NCI-H1694 (cell line): ENCODE data around the gene HS3ST6.
"Not testable (repeated sequence)": the region's sequence is repeated elsewhere in the genome, so short reads cannot be mapped to it uniquely, and the experiment has no call there.

Experiments used
- DNase-seq: peaks from one replicate; lab custom pipeline; 2025; lab: John Stamatoyannopoulos, UW

HS3ST6 gene

DNA sequence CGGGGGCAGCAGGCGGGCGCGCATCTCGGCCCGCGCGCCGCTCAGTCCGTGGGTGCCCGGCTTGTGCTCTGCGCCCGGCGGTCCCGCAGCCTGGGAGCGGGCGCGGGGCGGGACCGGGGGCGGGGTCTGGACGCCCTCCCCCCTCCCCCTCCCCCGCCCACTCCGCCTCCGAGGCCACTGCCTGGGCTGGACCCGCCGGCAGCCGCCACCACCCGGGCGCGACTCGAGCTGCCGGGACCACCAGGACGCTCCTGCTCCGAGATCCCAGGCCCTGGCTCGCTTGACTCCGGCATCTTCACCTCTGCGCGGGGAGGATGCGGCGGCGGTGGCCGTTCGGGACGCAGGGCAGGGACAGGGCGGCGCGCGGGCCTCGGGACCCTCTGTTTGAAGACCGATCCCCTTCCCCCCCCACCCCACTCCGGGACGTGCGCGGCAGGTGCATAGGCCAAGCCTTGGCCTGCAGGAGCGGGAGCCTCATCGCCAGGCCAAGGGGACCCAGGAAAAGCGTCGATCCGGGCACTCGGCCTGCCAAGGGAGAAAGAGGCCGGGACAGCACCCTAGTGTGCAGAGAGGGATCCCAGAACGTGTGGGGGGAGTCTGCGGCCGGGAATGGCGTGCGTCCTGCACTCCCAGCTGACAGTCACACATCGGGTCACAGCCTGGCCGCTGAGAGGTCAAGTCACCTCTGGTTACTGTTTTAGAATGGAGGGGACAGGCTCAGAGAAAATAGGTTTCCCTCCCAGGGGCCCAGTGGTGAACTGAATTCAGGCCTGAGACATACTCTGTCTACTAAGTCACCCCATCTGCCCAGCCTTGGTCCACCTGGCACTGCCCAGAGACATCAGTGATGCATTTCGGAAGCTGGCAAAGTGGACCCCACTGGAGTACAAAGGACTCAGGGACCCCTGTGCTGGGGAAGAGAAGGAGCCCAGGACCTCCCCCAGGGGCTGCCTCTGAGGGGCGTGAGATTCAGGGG is at the start of gene HS3ST6:
Gene HS3ST6 (minus strand): TSS at position 65 of the 976 bp plus-strand sequence. CDS start 92 bp downstream, outside the sequence.
- no peak for DNase-seq

DNA sequence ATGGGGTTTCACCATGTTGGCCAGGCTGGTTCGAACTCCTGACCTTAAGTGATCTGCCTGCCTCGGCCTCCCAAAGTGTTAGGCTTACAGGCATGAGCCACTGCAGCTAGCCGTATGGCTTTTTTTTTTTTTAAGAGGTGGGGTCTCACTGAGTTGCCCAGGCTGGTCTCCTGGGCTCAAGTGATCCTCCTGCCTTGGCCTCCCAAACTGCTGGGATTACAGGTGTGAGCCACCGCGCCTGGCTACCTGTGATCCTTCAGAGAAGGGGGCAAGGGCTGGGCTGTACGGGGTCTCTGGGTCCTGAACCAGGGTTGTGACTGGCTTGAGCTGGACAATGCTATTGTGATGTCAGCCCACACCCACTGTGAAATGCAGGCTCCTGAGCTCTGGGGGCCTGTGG is 48.2 kb upstream of the HS3ST6 start, which contains the start of gene RNF151:
Gene RNF151 (plus strand): TSS at position 397 of the 400 bp plus-strand sequence. CDS start 26 bp downstream, outside the sequence.
- DNase-seq: no peak

DNA sequence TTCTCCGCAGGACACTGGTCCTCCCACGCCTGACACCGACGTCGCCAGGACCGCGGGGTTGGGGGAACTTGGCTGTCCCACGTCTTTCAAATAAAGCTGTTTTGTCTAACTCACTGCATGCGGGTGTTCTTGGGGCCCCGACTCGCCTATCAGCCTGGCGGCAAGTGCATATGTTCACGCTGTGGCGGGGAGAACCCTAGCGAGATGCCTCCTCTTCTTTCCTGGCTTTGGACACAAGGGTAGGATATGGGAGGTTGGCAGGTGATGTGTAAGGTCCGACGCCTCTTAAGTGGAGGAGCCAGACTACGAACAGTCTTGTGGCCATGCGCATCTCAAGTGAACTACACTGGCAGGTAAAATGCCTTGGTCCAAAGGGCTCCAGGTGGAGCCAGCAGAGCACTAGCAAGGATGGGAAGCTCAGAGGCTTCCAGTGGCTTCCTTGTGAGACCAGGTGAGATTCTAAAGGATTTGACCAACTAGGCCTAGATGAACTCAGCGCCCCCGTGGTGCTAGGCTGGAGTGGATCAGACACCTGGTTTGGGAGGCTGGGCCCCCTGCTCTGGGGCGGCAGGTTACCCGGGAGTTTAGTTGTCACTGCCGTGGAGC is 47.3 kb upstream of the HS3ST6 start:
- no peak for DNase-seq

DNA sequence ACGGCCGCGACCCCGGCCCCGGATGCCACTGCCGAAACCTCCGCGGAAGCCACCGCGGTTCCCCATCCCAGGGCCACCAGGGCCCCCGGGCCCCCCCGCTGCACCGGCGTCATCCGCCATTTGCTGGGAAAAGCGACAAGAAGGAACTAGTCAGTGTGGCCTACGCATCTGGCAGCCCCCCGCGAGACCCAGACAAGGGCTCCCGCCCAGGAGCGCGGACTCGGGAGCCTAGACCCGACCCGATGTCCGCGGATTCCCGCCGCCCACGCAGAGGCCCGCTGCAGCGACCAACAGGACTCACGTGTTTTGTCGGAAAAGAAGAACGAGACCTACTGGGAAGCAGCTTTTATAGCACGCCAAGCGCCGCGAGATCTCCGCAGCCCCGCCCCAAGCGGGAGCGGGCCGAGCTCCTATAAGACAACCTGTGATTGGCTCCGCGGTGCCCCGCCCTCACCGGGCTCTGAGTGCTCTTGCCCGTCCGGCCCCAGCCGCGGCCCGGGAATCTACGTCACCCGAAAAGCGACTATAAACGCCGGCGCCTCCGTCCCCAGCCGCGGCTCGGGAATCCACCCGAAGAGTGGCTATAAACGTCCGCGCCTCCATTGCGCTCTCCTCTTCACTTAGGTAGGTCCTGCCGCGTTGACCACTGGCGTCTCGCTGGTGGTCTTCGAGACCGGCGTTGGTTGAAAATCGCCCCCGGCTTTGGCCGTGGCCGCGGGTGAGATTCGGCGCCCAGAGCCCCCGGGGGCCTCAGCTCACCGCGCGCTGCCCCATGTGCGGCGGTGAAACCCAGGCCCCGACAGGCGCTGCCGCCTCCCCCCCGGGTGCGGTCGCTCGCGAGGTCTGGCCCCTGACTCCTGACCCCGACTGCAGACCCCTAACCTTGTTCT is 46.5 kb upstream of the HS3ST6 start, which contains the start of gene RPS2:
Gene RPS2 (minus strand): TSS at position 321 of the 890 bp plus-strand sequence. CDS start 201 bp downstream, at position 120.
- peak; percentile 97 for DNase-seq

DNA sequence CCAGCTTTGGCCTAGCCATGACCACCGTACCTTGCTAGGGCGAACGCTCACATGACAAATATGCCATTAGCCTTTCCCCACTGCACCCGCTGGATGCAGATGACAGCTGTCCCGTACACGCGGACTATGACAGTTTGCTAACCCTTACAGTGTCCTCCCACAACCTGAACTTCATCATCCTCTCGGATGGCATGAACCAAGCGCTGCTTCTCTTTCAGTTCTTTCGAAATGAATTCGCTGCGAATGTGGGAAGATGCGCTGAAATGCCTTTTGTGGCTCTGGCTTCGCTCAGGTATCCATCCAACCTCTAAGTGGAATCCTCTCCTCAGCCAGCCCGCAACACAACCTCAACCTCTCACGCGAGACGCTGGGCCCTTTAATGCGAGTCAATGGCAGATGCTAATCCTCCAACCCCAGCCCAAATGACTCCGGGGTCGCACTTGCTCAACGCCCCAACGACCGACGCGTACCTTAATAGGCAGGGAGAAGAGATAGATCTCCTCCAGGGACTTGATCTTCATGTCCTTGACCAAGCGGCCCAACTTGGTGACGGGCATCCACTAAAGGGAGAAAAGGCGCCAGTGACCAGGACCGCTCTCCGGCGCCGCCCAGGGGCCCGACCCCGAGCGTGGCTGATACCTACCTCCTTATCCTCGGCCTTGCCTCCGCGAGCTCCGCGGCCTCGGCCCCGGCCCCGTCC is 45.7 kb upstream of the HS3ST6 start:
- DNase-seq: no peak

DNA sequence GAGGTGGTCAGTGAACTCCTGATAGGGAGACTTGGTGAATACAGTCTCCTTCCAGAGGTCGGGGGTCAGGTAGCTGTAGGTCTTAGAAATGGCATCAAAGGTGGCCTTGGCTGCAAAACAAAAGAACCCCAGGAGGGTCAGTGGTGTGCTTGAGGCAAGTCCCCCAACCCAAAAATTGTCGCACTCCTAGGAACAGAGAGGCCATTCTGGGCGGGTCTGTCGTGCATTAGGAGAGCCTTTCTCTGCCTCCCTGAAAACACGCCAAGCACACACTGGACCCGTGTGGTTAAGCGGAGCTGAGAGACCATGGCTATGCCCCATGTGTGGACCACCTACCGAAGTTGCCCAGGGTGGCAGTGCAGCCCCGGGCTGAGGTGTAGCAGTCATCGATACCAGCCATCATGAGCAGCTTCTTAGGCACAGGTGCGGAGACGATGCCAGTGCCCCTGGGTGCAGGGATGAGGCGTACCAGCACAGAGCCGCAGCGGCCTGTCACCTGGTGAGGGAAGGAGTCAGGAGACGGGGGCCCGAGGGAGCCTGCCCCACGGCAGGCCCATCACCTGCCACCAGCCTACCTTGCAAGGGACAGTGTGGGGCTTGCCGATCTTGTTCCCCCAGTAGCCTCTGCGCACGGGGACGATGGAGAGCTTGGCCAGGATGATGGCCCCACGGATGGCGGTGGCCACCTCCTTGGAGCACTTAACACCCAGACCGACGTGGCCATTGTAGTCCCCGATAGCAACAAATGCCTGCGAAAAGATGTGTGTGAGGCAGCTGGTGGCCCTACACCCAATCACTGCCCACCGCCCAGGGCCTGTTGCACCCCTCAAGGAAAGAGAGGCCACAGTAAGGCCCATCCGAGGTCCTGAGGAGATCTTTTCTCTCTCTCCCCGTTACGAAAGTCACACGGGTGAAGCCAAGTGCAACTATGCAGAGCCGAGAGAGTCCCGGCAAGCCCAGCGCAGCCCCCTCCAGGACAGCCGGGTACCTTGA is 44.2 kb upstream of the HS3ST6 start:
- DNase-seq: not testable (repeated sequence)

DNA sequence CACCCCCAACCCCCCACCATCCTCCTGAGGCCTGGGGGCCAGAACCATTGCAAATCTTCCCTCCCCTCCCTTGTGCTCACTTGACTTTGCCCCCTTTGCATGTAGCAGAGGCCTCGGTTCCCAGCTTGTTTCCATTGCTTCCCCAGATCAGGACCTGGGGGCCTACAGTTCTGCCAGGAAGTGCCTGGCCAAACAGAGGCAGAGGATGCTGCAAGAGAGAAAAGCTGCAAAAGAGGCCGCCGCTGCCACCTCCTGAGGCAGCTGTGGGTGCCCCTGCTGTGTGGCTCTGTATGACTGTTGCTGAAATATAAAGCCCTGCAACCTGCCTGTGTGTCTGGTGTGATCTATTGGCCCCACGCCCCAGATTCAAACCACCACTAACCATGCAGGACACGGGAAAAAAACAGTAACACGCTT is 43.4 kb upstream of the HS3ST6 start:
- DNase-seq: no peak

DNA sequence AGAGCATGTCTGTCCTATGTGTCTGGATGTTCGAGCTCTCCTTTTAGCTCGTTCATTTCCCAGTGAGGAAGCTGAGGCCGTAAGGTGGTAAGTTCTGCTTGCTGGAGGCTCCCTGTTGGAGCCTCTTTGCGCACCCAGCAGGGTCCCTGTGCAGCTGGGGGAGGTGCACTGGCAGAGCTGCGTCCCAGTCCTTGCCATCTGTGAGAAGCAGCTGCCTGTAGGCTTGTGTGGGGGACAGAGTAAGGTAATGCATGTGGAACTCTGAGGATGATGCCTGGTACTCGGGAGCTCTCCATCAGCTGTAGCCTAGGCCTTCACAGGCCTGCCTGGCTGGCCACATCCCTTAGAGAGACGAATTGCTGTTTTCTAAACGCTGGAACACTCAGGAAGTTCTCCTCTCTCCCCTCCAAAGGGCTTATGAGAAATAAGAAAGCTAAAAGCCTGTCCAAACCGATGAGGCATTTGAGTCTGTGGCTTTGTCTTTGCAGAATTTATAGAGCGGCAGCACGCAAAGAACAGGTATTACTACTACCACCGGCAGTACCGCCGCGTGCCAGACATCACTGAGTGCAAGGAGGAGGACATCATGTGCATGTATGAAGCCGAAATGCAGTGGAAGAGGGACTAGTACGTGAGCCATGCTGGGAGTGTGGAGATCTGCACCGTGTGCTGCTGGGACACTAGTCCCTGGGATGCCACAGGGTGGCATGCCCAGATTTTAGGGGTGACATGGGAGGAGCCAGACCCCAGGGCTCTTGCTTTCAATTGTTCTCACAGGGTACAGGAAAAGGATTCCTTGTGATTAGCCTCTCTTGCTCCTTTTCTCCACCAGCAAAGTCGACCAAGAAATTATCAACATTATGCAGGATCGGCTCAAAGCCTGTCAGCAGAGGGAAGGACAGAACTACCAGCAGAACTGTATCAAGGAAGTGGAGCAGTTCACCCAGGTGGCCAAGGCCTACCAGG is 42.7 kb upstream of the HS3ST6 start:
- peak; percentile 76 for DNase-seq

DNA sequence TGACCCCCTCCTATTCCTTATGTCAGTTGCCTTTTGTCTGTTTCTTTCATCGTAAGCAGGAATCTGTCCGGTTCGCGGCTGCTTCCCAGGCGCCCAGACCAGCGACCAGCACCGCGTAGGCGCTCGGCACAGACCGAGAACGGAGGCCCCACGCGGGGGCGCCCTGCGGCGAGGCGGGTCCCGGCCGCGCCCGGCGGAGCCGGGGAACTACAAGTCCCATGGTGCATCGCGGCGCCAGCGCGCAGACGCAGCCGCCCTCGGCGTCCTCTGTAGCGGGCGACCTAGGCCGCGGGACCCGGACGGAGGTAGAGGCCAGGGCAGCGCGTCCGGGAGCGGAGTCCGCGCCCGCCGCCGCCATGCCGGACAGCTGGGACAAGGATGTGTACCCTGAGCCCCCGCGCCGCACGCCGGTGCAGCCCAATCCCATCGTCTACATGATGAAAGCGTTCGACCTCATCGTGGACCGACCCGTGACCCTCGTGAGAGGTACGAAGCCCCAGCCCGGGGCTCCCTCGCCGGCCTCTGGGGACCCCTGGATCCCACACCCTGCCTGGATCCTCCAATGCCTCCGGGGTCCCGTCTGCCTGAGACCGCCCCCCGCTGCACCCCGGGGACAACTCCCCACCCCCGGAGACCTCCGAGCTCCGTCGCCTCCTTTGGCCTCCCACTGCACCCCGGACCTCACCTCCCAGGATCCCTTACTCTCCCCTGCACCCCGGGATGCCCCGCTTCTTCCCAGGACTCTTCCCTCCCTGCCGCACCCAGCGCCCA is 41.2 kb upstream of the HS3ST6 start, which contains the start of gene NDUFB10:
Gene NDUFB10 (plus strand): TSS at position 270 of the 771 bp plus-strand sequence. CDS start 87 bp downstream, at position 357.
- peak; percentile 53 for DNase-seq

DNA sequence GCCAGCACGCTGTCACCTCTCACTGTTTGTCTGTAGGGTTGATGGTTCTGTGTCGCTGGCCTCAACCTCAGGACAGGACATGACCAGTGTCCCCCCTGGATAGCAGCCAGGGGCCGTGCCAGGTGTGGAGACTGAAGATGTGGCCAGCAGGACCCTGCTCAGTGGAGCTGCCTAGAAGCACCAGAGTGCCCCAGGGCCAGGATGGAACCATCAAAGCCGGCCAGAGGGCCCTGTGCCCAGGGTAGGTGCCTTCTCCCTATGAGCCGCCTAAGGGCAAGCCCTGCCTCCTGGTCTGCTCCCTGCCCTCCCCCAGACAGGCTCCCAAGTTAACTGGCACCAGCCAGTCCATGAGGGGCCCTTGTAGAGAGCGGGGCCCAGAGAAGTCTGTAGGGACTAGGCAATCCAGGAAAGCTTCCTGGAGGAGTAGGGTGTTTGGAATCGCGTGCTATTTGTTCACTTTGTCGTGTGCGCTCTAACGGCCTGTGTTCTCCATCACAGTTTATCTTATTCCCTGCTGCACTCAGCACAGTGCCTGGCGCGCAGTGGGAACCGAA is 40.6 kb upstream of the HS3ST6 start:
- DNase-seq: no peak

DNA sequence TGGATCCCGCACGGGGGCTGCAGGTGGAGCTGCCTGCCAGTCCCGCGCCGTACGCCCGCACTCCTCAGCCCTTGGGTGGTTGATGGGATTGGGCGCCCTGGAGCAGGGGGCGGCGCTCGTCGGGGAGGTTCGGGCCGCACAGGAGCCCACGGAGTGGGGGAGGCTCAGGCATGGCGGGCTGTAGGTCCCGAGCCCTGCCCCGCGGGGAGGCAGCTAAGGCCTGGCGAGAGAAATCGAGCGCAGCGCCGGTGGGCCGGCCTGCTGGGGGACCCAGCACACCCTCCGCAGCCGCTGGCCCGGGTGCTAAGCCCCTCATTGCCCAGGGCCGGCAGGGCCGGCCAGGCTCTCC is 39.9 kb upstream of the HS3ST6 start:
- not testable (repeated sequence) for DNase-seq

DNA sequence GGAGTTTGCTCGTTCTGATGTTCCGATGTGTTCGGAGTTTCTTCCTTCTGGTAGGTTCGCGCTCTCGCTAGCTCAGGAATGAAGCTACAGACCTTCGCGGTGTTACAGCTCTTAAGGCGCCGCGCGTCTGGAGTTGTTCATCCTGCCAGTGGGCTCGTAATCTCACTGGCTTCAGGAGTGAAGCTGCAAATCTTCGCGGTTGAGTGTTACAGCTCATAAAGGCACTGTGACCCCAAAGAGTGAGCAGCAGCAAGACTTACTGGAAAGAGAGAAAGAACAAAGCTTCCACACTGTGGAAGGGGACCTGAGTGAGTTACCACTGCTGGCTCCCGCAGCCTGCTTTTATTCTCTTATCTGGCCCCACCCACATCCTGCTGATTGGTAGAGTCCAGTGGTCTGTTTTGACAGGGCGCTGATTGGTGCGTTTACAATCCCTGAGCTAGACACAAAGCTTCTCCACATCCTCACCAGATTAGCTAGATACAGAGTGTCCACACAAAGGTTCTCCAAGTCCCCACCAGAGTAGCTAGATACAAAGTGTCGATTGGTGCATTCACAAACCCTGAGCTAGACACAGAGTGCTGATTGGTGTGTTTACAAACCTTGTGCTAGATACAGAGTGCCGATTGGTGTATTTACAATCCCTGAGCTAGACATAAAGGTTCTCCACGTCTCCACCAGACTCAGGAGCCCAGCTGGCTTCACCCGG is 39.4 kb upstream of the HS3ST6 start:
- not testable (repeated sequence) for DNase-seq

DNA sequence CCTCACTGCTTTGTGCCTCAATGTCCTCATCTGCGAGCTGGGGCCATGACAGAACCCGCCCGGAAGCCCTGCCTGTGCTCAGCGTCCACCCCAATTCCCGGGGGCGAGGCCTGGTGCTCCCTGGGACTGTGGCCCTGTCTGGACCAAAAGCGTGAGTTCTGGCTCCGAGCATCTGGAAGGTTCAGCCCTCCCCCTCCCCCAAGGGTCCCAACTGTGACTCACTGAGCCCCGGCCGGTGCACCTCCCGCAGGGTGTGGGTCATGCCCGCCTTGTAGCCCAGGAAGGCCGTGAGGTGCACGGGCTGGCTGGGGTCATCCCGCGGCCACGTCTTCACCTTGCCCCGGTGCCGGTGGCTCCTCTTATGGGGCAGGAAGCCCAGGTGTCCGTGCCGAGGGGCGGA is 35.5 kb upstream of the HS3ST6 start:
- DNase-seq: no peak

DNA sequence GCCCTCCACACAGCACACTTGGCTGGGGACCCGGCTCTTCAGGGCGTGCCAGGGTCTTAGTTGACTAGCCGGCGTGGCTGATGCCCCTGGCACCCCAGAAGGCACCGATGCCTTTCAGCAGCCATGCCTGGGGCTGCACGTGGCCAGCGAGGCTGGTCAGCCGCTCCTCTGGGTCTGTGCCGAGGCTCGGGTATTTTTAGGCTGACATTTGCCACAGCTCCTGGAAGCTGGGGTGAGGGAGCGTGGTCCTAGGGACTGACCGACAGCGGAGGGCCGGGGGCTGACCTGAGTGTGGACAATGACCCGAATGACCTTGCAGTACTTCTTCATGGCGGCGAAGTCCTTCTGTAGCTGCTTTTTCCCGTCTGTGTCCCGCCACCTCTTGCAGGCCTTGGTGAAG is 32.3 kb upstream of the HS3ST6 start:
- DNase-seq: no peak

DNA sequence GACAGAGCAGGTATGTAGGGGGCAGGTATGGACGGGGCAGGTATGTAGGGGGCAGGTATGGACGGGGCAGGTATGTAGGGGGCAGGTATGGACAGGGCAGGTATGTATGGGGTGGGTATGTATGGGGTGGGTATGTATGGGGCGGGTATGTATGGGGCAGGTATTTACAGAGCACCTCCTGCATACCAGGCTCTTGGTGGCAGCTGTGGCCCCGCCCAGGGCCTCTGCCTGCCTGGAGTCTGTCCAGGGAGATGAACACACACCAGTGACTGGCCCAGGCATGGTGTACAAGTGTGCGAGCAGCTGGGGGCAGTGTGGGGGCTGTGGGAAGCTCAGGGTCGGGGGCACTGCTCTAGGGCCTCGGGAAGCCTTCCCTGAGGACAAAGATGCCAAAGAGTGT is 31.8 kb upstream of the HS3ST6 start:
- no peak for DNase-seq

DNA sequence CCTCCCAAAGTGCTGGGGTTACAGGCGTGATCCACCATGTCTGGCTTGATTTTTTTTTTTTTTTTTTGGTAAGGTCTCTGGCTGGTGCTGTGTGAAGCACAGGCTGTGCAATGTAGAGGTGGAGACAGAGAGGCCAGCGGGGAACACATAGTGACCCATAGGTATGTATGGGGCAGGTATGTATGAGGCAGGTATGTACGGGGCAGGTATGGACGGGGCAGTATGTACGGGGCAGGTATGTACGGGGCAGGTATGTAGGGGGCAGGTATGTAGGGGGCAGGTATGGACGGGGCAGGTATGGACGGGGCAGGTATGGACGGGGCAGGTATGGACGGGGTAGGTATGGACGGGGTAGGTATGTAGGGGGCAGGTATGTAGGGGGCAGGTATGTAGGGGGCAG is 31.3 kb upstream of the HS3ST6 start:
- DNase-seq: no peak

DNA sequence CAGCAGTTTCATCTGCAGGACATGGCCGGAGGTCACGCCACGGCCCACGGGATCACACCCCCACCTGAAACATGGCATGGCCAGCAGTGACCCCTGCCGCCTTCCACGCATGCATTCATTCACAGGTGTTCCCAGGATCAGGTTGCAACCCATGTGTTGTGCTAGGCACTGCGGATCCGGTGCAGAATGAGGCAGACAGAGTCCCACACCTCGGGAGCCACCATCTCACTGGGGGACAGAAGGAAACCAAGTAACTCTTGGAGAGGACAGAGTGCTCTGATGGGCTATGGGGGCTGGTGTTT is 29.1 kb upstream of the HS3ST6 start:
- DNase-seq: no peak
